ENCODE results near the gene ITGB3.
"Not testable (repeated sequence)": the region's sequence is repeated elsewhere in the genome, so short reads cannot be mapped to it uniquely, and the experiment has no call there.

The ITGB3 gene

GRCh38 chr17:47223460-47223859 is 30.2 kb upstream of the ITGB3 start:
- DNase-seq = no peak

GRCh38 chr17:47224077-47224476 is 29.6 kb upstream of the ITGB3 start:
- not testable (repeated sequence) for DNase-seq

DNA sequence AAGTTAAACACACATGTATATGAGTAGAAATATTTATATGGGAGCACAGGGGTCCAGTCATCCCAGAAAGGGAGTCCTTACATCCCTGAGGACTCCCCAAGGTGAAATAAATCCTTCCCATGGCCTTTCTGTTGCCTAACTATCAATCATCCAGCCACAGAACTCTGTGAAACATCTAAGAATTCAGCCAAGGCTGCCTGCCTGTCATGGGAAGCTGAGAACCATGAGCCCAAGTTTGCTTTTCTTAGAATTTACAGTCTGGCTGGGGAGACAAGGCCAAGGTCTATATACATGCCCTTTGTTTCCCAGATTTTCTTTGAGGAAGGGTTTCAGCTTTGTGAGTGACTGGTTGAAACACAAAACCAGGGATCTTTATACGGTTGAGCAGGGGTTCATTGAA is 28.7 kb upstream of the ITGB3 start:
- no peak for DNase-seq

DNA sequence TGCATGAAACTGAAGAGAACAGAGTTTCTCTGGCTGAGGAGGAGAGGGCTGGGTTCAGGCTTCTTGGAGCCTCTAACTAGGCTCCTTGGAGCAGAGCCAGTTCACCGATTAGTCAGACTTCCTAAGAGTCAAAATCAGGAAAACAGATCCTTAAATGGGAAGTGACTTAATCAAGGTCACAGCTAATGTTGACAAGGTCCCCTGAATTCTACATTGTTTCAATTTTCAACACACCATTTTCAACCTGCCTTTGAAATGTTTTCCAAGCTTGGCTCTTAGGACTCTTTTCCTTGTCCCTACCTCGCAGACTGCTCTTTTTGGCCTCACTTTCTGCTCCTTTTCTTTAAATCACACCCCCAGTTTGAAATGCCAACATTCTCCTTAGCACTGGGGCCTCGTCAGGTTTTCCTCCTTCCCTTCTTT is 28.2 kb upstream of the ITGB3 start:
- DNase-seq = peak in 1 of 2 experiments; percentile 36

DNA sequence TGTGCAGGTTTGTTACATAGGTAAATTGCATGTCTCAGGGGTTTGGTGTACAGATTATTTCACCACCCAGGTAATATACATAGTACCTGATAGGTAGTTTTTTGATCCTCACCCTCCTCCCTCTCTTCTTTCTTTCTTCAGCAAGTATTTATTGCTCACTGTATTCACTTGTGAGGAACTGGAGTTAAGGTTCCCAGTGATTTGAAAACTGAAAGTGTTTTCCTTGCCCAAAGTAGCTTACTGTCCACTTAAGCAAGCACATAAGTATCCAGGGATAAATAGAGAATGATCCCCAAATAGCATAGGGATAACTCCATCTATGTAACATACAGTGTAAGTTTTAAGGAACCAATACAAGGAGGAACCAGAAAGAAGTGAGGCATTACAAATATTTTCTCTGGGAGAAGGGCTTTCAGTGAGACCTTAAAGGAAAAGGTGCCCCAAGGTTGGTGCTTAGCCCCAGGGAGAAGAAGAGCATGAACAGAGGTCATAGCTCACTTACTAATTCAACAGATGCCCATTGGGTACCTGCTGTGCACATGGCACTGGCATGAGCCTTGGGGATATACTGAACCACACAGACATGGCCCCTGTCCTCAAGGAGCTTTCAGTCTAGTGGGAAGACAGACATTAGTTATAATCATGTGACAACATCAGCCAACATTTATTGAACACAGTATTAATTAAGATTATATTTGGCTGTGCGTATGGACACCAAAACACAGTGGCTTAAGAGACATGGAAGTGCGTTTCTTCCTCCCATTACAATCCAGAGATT is 27.5 kb upstream of the ITGB3 start:
- DNase-seq = no peak

DNA sequence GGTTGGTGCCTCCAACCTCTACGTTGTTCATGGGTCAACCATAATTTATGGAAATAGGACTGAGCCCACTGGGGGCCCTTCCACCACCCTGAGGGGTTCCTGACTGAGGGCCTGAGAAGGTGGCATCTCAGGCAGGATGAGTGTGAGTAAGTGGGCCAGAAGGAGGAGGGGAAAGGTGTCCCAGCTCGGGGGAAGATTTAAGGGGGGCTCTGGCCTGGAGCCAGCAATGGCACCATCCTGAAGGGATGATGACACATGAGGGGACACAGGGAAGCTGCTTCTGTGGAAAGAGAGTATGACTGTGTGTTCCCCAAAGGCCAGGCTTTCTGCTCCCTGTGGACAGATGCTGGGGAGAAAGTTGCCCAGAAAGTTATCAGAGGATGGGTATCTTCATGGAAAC is 25.8 kb upstream of the ITGB3 start:
- no peak for DNase-seq

DNA sequence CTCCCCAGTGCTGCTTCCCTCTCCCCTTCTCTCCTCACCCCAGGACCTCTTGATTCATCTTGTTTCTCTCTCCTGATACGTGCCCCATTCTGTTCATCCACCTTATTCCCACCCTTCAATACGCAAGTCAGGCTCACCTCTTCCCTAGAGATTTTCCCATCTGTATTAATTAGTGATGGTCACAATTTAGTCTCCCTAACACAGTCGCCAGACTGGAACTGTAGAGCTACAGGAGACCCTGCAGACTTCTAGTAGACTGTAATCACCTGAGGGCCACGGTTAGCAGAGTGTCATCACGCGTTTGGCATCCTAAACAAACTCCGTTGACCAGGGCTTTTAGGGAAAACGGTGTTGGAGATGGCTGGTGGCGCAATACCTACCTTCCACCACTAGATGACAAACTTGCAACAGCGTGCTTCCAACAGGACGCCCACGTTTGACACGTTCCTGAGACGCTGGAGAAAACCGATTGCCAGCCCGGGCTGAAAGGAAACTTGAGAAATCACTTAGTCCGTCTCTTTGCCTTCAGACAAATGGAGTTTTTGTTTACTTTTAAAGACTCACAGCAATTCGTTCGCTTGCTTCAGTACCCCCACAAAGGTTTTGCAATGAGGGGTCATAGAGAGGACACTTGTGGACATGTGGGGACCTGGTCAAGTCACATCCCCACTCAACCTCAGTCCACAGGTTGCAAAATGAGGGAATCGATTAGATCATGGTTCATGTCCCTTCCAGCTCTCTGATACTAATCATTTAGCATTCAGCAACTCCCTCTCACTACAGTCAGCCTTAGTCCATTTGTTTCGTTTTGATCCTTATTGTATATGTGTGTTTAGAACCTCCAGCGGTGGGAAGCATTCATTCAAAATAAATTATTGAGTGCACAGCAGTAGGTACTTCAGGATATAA is 23.8 kb upstream of the ITGB3 start:
- peak; percentile 23 to 83 for DNase-seq

- no peak for DNase-seq
Observed at GRCh38 chr17:47230864-47231263, 22.8 kb upstream of the ITGB3 start.

DNA sequence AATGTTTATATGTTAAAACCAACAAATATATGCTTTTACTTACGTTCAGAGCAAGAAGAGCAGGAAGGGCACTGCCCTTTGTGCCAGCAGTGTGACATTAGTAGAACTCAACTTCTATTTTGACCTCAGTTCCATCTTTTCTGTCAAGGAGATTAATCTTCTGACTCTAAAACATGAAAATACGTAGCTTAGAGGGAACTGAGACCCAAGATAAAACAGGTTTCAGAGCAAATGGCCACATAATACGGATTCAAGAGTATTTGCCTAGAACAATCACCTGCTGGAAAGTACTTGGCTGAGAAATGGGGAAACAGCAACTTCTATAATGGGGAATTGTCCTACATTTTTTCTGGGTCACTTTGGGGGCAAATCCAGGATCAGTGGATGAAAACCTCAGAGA is 22.3 kb upstream of the ITGB3 start:
- DNase-seq = no peak

DNA sequence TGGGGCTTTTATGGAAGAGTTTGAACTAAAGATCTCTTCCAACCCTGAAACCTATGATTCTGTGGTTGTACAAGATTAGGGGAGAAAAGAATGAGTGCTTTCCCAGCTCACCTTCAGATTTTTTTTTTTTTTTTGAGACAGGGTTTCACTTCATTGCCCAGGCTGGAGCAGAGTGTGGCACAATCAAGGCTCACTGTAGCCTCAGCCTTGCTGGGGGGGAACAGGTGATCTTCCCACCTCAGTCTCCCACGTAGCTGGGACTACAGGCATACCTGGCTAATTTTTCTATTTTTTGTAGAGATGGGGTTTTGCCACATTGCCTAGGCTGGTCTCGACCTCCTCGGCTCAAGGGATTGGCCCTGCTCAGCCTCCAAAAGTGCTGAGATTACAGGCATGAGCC is 21.8 kb upstream of the ITGB3 start:
- no peak for DNase-seq

- DNase-seq = no peak
Observed at GRCh38 chr17:47232465-47232864, 21.2 kb upstream of the ITGB3 start.

- DNase-seq = no peak
Observed at GRCh38 chr17:47235506-47235905, 18.1 kb upstream of the ITGB3 start.

GRCh38 chr17:47235923-47236322 is 17.7 kb upstream of the ITGB3 start:
- no peak for DNase-seq

DNA sequence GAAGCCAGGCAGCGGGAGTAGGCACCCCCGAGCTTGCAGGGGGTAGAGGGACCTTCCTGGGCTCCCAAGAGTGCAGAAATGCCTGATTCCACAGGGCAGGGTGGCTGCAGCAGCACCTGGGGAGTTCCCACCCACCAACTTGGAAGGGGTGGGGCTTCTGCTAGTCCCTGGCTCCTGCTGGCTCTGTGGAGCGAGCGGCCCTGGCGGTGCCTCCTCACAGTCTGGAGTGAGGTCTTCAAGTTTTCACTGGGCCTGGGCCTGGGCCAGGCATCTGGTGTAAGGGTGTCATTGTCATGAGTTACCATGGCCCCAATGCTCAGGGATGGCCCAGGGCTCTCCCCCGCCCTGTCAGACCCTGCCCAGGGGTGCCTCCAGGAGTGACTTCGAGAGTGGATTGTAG is 15.8 kb upstream of the ITGB3 start:
- no peak for DNase-seq

DNA sequence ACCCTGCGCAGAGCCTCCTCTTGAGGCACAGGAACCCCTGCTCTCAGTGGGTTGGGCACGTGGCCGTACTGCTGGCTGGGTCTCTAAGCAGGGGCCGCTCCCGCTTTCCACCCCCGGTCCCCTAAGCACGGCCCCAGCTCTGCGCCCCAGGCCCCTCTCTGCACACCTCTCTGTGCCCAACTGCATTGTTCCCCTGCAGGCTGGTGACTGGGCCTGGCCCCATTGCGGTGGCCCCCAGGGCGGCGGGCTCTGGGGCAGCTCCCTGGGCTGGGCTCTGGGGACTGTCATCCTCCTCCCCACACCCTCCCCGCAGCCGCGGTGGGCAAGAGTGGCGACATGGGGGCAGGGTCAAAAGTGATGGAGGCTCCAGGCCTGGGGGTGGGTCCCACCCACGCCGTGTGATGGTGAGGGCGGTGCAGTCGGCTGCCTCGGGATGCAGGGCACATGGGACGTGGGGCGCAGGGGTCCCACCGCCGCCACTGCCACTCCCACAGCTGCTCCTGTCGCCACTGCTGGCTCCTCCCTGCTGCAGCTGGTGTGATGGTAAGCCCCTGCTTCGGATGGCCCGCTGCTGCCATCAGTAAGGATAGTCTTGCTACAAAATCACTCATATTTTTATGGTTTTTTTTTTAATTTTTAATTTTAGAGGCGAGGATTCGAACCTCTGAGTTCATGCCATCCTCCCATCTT is 15.2 kb upstream of the ITGB3 start:
- no peak for DNase-seq

DNA sequence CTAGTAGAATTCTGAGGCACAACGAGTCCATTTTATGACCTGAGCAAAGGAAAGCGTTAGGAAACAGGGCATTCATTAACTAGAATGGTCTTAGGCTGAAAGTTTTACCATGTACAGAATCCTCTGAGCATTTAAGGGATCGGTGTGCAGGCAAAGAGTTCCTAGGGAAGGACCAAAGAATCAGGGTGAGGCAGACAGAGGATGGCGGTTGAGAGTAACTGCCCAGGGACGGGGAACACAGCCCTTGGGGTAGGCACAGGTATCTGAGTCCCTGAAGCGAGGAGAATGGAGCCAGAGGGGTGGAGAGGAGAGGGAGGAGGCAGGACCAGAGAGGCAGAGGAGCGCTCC is 14.0 kb upstream of the ITGB3 start:
- no peak for DNase-seq

DNA sequence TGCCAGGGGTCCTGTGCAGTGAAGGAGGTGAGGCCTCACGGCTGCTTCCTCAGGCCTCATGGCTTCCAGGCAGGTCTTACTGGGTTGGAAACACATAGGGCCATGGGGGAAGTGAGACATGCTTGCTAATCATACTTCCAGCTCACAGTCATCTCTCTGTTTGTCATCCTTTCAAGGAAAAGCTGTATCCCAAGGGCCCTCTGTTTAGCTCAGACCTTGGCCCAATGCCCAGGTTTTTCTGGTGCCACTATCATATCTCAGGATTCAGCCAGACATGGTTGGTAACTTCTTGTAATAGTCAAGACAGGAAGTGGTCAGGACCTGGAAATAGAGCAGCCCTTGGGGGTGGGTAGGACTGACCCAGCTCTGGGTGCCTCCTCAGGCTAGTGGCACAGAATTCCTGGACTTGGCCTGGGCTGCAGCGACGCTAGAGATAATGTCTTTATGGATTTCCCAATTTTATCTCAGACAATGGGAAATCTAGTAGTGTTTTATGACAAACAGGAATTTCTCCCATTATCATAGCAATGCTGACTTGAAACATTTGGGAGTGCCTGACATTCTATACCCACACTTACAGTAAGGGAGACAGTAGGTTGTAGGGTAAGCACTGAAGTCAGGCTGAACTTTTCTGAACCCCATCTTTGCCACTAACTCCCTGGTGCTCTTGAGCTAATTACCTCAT is 13.5 kb upstream of the ITGB3 start:
- peak in 1 of 2 experiments; percentile 8 for DNase-seq

DNA sequence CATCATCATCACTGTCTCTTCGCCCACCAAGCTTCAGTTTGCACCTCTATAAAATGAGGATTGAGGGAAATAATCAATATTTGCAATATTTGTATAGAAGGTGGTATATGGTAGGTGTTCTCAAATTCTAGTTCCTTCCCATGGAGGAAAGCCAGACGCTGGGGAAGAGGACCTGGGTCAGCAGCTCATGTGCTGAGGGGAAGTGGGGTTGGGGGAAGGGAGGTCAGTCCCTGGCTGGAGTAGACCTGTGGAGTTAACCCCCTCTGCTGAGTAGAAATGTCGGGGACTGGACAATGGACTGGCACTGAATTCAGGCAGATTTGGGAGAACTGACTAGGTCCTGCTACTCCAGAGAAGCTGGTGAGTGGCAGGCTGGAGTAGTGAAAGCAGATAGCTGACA is 12.8 kb upstream of the ITGB3 start:
- no peak for DNase-seq

DNA sequence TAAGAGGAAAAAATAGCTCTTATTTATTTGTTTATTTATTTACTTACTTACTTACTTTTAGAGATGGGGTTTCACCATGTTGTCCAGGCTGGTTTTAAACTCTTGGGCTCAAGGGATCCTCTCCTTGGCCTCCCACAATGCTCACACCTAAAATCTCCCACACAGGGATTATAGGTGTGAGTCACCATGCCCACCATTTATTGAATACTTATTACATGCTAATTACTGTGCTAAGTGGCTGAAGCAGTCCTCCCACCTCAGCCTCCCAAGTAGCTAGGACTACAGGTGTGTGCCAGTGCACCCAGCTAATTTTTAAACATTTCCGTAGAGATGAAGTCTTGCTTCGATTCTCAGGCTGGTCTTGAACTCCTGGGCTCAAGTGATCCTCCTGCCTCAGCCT is 11.0 kb upstream of the ITGB3 start:
- no peak for DNase-seq

DNA sequence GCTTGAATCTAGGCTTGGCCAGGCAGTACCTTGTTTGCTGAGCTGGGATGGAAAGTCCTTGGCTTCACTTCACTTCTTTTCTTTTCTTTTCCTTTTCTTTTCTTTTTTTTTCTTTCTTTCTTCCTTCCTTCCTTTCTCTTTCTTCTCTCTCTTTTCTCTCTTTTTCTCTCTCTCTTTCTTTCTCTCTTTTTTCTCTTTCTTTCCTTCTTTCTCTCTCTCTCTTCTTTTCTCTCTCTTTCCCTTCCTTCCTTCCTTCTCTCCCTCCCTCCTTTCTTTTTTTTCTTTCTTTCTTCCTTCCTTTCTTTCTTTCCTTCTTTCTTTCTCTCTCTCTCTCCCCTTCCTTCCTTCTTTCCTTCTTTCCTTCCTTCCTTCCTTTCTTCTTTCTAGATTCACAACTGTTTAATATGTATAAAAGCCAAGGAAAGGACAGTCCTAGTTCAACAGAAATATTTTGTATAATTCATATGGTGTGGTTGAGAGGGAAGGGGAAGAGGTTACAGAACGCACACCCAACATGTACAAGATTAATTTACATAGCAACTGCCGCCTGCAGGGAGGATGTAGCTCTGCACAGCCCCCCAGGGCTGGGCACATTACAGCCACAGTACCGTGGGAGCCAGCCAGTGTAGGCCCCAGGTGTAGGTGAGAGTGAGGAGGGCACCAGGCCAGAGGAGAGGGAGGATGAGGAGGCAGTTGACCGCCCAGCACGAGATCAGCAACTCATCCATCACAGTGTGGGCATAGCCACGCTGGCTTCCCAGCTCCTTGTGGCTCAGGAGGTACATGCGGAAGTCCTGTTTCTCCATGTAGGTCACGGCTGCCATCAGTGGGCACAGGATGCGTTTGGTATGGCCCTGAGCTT is 9.7 kb upstream of the ITGB3 start:
- DNase-seq = no peak

DNA sequence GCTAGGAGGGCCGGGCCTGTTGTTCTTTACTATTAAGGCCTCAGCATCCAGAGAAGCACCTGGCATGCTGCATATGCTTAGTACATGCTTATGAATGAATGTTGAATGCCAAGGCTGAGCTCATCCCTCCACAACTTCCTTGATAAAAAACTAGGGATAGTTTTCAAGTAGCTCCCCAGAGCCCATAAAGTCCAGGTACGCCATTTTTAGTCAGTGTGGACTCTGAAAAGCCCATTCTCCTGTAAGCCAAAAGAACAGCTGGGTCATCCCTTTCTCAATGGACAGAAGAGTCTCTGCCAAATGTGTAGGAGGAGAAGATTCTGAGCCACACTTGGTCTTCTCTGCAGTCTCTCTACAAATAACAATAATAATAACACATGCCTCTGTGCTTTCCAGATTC is 8.9 kb upstream of the ITGB3 start:
- DNase-seq = no peak

GRCh38 chr17:47246120-47246519 is 7.5 kb upstream of the ITGB3 start:
- DNase-seq = no peak

Measured in NCI-H446 (cell line).